IPS-18a (cell line): Measurements from ENCODE around the gene CAPN11.
"Not testable (repeated sequence)": the region's sequence is repeated elsewhere in the genome, so short reads cannot be mapped to it uniquely, and the experiment has no call there.

Source experiments
- H3K27ac ChIP-seq: one replicate; pipeline ENCODE4 v1.5.1; 2013; ENCODE audit warnings: low read length
- H3K27me3 ChIP-seq: one replicate; pipeline ENCODE4 v1.6.1; 2013; ENCODE audit warnings: mild to moderate bottlenecking, low read length; ENCODE audit not compliant: control insufficient read depth, insufficient read depth
- H3K36me3 ChIP-seq: one replicate; pipeline ENCODE4 v1.6.1; 2013; ENCODE audit warnings: low read depth, low read length; ENCODE audit not compliant: control insufficient read depth
- H3K4me1 ChIP-seq: one replicate; pipeline ENCODE4 v1.6.1; 2013; ENCODE audit warnings: low read depth, low read length; ENCODE audit not compliant: control insufficient read depth
- H3K4me3 ChIP-seq: one replicate; pipeline ENCODE4 v1.5.1; 2013; ENCODE audit warnings: low read length
- H3K9ac ChIP-seq: one replicate; pipeline ENCODE4 v1.6.1; 2013; ENCODE audit warnings: mild to moderate bottlenecking, low read length, moderate library complexity
- H3K9me3 ChIP-seq: one replicate; pipeline ENCODE4 v1.6.1; 2013; ENCODE audit warnings: low read depth, low read length; ENCODE audit not compliant: control insufficient read depth

Gene CAPN11

DNA sequence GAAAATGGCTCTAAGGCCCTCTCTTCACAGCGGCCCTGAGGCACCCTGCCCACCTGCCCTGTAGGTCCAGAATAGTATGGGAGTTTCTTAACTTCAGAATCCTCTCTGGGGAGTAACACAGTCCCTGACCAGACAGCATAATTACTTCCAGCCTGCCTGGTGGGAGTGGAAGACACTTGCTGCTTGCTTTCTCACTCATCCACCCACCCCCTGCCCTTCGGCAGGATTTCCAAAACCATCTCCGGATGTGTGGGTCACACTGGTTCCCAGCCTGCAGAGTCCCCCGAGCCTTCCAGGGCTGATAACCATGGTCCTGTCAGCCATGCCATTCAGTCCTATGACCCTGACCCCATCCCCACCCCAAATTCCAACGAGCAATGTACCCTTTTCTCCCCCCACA, 70.2 kb downstream of the CAPN11 start:
- peaks cover 62% of the 10 kb centered on the region for H3K36me3 ChIP-seq
- peaks cover 23% of the 10 kb centered on the region for H3K4me1 ChIP-seq
- H3K27ac ChIP-seq: no peak overlapping the region
- no peak overlapping the region for H3K4me3 ChIP-seq
- no peak overlapping the region for H3K9ac ChIP-seq
- H3K27me3 ChIP-seq: no peaks in the 10 kb centered on the region
- no peaks in the 10 kb centered on the region for H3K9me3 ChIP-seq

DNA sequence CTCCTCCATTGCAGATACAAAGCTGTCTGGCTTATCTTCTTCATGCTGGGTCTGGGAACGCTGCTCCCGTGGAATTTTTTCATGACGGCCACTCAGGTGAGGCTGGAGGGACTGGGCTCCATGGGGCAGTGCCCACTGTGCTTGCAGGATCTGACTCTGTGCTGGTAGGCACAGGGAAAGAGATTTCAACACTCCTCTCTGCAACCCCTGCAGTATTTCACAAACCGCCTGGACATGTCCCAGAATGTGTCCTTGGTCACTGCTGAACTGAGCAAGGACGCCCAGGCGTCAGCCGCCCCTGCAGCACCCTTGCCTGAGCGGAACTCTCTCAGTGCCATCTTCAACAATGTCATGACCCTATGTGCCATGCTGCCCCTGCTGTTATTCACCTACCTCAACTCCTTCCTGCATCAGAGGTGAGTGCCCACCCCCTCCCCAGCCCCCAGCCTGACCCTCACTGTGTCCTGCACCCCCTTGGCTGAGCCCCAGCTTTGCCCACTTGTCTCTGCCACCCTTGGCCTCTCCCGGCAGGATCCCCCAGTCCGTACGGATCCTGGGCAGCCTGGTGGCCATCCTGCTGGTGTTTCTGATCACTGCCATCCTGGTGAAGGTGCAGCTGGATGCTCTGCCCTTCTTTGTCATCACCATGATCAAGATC, 70.9 kb downstream of the CAPN11 start:
- Histone ChIP-seq H3K36me3 (peaks cover 63% of the 10 kb centered on the region), H3K4me1 (peaks cover 25% of the 10 kb centered on the region), H3K4me3 (no peak overlapping the region), H3K9ac (no peak overlapping the region), H3K9me3 (no peaks in the 10 kb centered on the region), H3K27me3 (no peaks in the 10 kb centered on the region), H3K27ac (no peak overlapping the region)

DNA sequence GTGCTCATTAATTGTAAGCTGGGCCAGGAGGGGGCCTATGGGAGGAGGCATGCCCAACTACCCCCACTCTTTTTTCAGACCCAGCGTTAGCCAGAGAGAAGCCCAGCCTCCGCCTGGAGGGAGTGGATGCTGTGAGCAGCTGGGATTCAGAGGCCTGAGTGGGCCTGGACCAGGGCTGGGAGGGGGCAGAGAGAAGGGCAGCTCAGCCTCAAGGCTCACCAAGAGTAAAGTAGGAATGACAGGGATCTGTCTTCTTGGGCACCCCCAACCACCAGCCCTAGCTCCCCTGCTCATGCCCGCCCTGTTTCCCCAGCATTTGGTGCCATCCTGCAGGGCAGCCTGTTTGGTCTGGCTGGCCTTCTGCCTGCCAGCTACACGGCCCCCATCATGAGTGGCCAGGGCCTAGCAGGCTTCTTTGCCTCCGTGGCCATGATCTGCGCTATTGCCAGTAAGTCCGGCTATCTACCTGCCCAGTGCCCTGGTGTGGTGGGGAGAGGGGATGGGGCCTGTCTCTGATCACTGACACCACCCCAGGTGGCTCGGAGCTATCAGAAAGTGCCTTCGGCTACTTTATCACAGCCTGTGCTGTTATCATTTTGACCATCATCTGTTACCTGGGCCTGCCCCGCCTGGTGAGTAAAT, 71.5 kb downstream of the CAPN11 start:
- no peak overlapping the region for H3K4me3 ChIP-seq
- H3K27me3 ChIP-seq: no peaks in the 10 kb centered on the region
- no peaks in the 10 kb centered on the region for H3K9me3 ChIP-seq
- no peak overlapping the region for H3K27ac ChIP-seq
- H3K4me1 ChIP-seq: peaks cover 21% of the 10 kb centered on the region
- H3K9ac ChIP-seq: no peak overlapping the region
- H3K36me3 ChIP-seq: peaks cover 66% of the 10 kb centered on the region

- peaks cover 74% of the 10 kb centered on the region for H3K36me3 ChIP-seq
- not testable (repeated sequence) for H3K27ac ChIP-seq, H3K27me3 ChIP-seq, H3K4me3 ChIP-seq, H3K9me3 ChIP-seq, H3K9ac ChIP-seq, H3K4me1 ChIP-seq
Measured at GRCh38 chr6:44231426-44231825, 72.8 kb downstream of the CAPN11 start.

DNA sequence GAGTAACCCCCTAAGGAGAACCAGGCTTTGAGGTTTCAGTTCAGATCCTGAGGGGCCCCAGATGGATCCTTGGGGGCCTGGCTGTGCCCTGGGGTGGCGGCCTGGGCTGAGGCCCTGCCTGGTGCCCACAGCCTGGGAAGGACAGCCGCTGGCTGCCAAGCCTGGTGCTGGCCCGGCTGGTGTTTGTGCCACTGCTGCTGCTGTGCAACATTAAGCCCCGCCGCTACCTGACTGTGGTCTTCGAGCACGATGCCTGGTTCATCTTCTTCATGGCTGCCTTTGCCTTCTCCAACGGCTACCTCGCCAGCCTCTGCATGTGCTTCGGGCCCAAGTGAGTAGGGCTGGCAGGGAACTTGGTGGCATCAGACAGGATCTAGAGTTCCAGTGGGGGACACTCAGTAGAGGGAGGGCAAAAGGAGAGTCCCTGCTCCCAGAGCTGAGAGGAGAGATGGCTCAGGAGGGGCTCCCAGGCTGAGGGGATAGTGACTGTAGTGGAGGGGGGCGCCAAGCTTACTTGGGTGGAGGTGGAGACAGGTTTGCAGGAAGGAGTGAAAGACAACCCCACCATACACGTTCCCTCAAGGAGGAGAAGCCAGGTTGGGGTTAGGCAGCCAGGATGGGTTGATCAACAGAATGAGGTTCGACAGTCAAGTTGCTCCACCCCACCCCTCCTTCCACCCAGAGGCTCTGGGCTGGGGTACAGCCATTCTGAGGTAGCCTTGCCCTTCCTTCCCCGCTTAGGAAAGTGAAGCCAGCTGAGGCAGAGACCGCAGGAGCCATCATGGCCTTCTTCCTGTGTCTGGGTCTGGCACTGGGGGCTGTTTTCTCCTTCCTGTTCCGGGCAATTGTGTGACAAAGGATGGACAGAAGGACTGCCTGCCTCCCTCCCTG, 74.3 kb downstream of the CAPN11 start:
- no peaks in the 10 kb centered on the region for H3K9me3 ChIP-seq
- H3K4me3 ChIP-seq: no peak overlapping the region
- no peak overlapping the region for H3K9ac ChIP-seq
- H3K4me1 ChIP-seq: peaks cover 7% of the 10 kb centered on the region
- no peaks in the 10 kb centered on the region for H3K27me3 ChIP-seq
- H3K27ac ChIP-seq: no peak overlapping the region
- peaks cover 69% of the 10 kb centered on the region for H3K36me3 ChIP-seq

GRCh38 chr6:44233567-44234100, 75.0 kb downstream of the CAPN11 start:
- H3K9me3 ChIP-seq: no peaks in the 10 kb centered on the region
- H3K4me3 ChIP-seq: no peak overlapping the region
- H3K27ac ChIP-seq: no peak overlapping the region
- peaks cover 7% of the 10 kb centered on the region for H3K4me1 ChIP-seq
- H3K9ac ChIP-seq: no peak overlapping the region
- H3K27me3 ChIP-seq: peaks cover 4% of the 10 kb centered on the region
- peaks cover 62% of the 10 kb centered on the region for H3K36me3 ChIP-seq
